IPS-18c (cell line): ENCODE results near the gene CLBA1.
A peak's percentile ranks its signal among the peaks of the same experiment; 100 is the strongest.

Experiments
- H3K4me3 ChIP-seq: 2 replicates; pipeline ENCODE4 v1.7.0; 2013; ENCODE audit warnings: low read depth, mild to moderate bottlenecking, low read length, moderate library complexity; ENCODE audit not compliant: insufficient read depth
- H3K9me3 ChIP-seq: one replicate; pipeline ENCODE4 v1.6.1; 2013; ENCODE audit warnings: mild to moderate bottlenecking, low read length, moderate library complexity; ENCODE audit not compliant: control insufficient read depth, insufficient read depth

Gene CLBA1

GRCh38 chr14:104975481-104976197, 9.9 kb upstream of the CLBA1 start:
- no peaks in the 10 kb centered on the region for H3K9me3 ChIP-seq
- H3K4me3 ChIP-seq: no peak overlapping the region

- H3K4me3 ChIP-seq: no peak overlapping the region
- H3K9me3 ChIP-seq: no peaks in the 10 kb centered on the region
These were observed 9.2 kb upstream of the CLBA1 start for GRCh38 chr14:104976198-104977007.

GRCh38 chr14:104977008-104977680, 8.4 kb upstream of the CLBA1 start:
- Histone ChIP-seq H3K4me3 (peak overlapping the region; percentile 48; the same call in 1 of the 2 replicates), H3K9me3 (no peaks in the 10 kb centered on the region)

- H3K9me3 ChIP-seq: no peaks in the 10 kb centered on the region
- H3K4me3 ChIP-seq: peak within 1 kb of the TSS; percentile 48
These were observed 7.6 kb upstream of the CLBA1 start, which contains the start of gene AHNAK2 for GRCh38 chr14:104977681-104978653. Gene AHNAK2, minus strand, starts transcription at chr14:104978374. Its CDS starts 137 bp downstream, at chr14:104978237.

GRCh38 chr14:104978746-104979691, 6.6 kb upstream of the CLBA1 start:
- Histone ChIP-seq H3K4me3 (peak overlapping the region; percentile 41; the same call in 1 of the 2 replicates), H3K9me3 (no peaks in the 10 kb centered on the region)

- H3K9me3 ChIP-seq: no peaks in the 10 kb centered on the region
- no peak overlapping the region for H3K4me3 ChIP-seq
These were observed 5.6 kb upstream of the CLBA1 start for GRCh38 chr14:104979758-104980610.

GRCh38 chr14:104980611-104981531, 4.7 kb upstream of the CLBA1 start:
- H3K4me3 ChIP-seq: no peak overlapping the region
- H3K9me3 ChIP-seq: no peaks in the 10 kb centered on the region

GRCh38 chr14:104981699-104982541, 3.7 kb upstream of the CLBA1 start:
- Histone ChIP-seq H3K4me3 (no peak overlapping the region), H3K9me3 (no peaks in the 10 kb centered on the region)

GRCh38 chr14:104982548-104983230, 2.9 kb upstream of the CLBA1 start:
- no peak overlapping the region for H3K4me3 ChIP-seq

GRCh38 chr14:104983231-104983721, 2.3 kb upstream of the CLBA1 start:
- H3K9me3 ChIP-seq: peaks cover 2% of the 10 kb centered on the region
- no peak overlapping the region for H3K4me3 ChIP-seq

More at GRCh38 chr14:104982548-104983230, 2.9 kb upstream of the CLBA1 start:
- H3K9me3 ChIP-seq: peaks cover 2% of the 10 kb centered on the region

- Histone ChIP-seq H3K4me3 (no peak overlapping the region), H3K9me3 (peaks cover 2% of the 10 kb centered on the region)
These were observed 1.3 kb upstream of the CLBA1 start for GRCh38 chr14:104984056-104984894.
